ENCODE results near the gene TAT. TPM values are rescaled to one million over a fixed set of nuclear protein-coding genes. Genes with fewer than 3 reads are reported as not detected.
"Not testable (repeated sequence)": the region's sequence is repeated elsewhere in the genome, so short reads cannot be mapped to it uniquely, and the experiment has no call there.

Gene TAT
- total RNA-seq, 1 donor from 2014 or later, result not detected

- no peak overlapping the region for H3K27ac Mint-ChIP-seq
- CTCF ChIA-PET, result no interaction called here
- TF ChIP-seq CTCF (IDR thresholded peaks at IDR 0.05), result no peak
- no peak for ATAC-seq (ENCODE audit: low read depth)
- H3K4me1 Mint-ChIP-seq, result peaks cover 6% of the 10 kb centered on the region
- DNase-seq, result no peak
- H3K36me3 Mint-ChIP-seq (ENCODE audit: low read depth), result no peaks in the 10 kb centered on the region
- H3K4me3 Mint-ChIP-seq, result no peak overlapping the region
- POLR2A ChIA-PET, result no interaction called here
- H3K27me3 Mint-ChIP-seq, result peaks cover 11% of the 10 kb centered on the region
- intact Hi-C loops (cut with micrococcal nuclease), result no loop called here
- H3K9me3 Mint-ChIP-seq, result no peaks in the 10 kb centered on the region
These were observed 41.5 kb upstream of the TAT start for GRCh38 chr16:71618429-71618828.

GRCh38 chr16:71614956-71615355 is 38.1 kb upstream of the TAT start:
- peaks cover 12% of the 10 kb centered on the region for H3K27me3 Mint-ChIP-seq
- H3K27ac Mint-ChIP-seq; POLR2A ChIA-PET; ATAC-seq (ENCODE audit: low read depth); H3K9me3 Mint-ChIP-seq; DNase-seq; H3K36me3 Mint-ChIP-seq (ENCODE audit: low read depth); H3K4me3 Mint-ChIP-seq; intact Hi-C loops (cut with micrococcal nuclease): not testable (repeated sequence)
- peaks cover 14% of the 10 kb centered on the region for H3K4me1 Mint-ChIP-seq
- CTCF ChIA-PET, result interaction anchor here (2.0 kb wide), 1 partner anchor 202 kb away, joined by 5 read pairs; no protein-coding TSS in a partner anchor

- ChIA-PET CTCF (interaction anchor here (0.5 to 5.4 kb wide), 41 partner anchors 12 to 350 kb away, joined by 3 to 157 read pairs (median 5); partner anchors contain the start of genes TLE7 and ZNF23), POLR2A (interaction anchor here (0.6 to 6.1 kb wide), 7 partner anchors 44 to 199 kb away, joined by 3 to 120 read pairs (median 7); partner anchors contain the start of gene ZNF23)
- Mint-ChIP-seq H3K27ac (no peak overlapping the region), H3K36me3 (ENCODE audit: low read depth) (no peaks in the 10 kb centered on the region), H3K4me3 (peak overlapping the region; percentile 65), H3K9me3 (no peaks in the 10 kb centered on the region), H3K4me1 (peaks cover 33% of the 10 kb centered on the region), H3K27me3 (peaks cover 9% of the 10 kb centered on the region)
- DNase-seq (peak; percentile 83), ATAC-seq (ENCODE audit: low read depth) (peak; percentile 76)
- TF ChIP-seq CTCF (IDR thresholded peaks at IDR 0.05), result no peak
- intact Hi-C loops (cut with micrococcal nuclease), result loop anchor here (1.0 kb wide), 6 partner anchors 46 to 149 kb away; partner anchors contain the start of gene ZNF23
These were observed 34.3 kb upstream of the TAT start for GRCh38 chr16:71610936-71611871.

- DNase-seq (no peak), ATAC-seq (ENCODE audit: low read depth) (no peak)
- Mint-ChIP-seq H3K4me3 (no peak overlapping the region), H3K36me3 (ENCODE audit: low read depth) (no peaks in the 10 kb centered on the region), H3K4me1 (peaks cover 33% of the 10 kb centered on the region), H3K9me3 (no peaks in the 10 kb centered on the region), H3K27me3 (peaks cover 9% of the 10 kb centered on the region), H3K27ac (no peak overlapping the region)
- no peak for TF ChIP-seq CTCF (IDR thresholded peaks at IDR 0.05)
- ChIA-PET POLR2A (interaction anchor here (0.7 to 6.1 kb wide), 7 partner anchors 43 to 198 kb away, joined by 3 to 120 read pairs (median 7); partner anchors contain the start of gene ZNF23), CTCF (interaction anchor here (0.9 to 5.4 kb wide), 35 partner anchors 13 to 351 kb away, joined by 3 to 157 read pairs (median 5); partner anchors contain the start of genes TLE7 and ZNF23)
- intact Hi-C loops (cut with micrococcal nuclease), result no loop called here
These were observed 33.6 kb upstream of the TAT start for GRCh38 chr16:71610447-71610846.

DNA sequence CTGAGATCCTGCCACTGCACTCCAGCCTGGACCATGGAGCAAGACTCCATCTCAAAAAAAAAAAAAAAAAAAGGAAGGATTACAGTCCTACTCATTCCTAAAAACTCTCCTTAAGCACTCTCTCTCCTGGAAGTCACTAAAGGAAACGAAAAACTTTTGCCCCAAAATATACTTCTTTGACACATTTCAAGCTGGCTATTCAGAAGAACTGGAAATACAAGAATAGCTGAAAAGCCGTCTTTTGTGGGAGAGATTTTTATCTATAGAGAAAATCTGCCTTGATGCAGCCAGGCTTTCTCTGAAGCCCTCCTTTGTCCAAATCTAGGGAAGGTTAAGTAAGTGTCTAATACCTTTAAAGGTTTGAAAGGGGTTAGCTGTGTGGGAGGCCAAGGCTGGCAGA is 32.2 kb upstream of the TAT start:
- peak overlapping the region; percentile 79 for H3K27ac Mint-ChIP-seq
- CTCF ChIA-PET, result interaction anchor here (0.7 to 5.4 kb wide), 8 partner anchors 43 to 197 kb away, joined by 3 to 157 read pairs (median 5); no protein-coding TSS in a partner anchor
- H3K27me3 Mint-ChIP-seq, result peaks cover 8% of the 10 kb centered on the region
- POLR2A ChIA-PET, result interaction anchor here (0.6 to 6.1 kb wide), 4 partner anchors 44 to 147 kb away, joined by 3 to 120 read pairs (median 6); partner anchors contain the start of gene ZNF23
- TF ChIP-seq CTCF (IDR thresholded peaks at IDR 0.05), result no peak
- DNase-seq (no peak), ATAC-seq (ENCODE audit: low read depth) (no peak)
- H3K4me1 Mint-ChIP-seq, result peaks cover 33% of the 10 kb centered on the region
- no peak overlapping the region for H3K4me3 Mint-ChIP-seq
- intact Hi-C loops (cut with micrococcal nuclease), result no loop called here
- no peaks in the 10 kb centered on the region for H3K9me3 Mint-ChIP-seq
- no peaks in the 10 kb centered on the region for H3K36me3 Mint-ChIP-seq (ENCODE audit: low read depth)
